Adrenal gland (tissue), 5 donors: Measurements from ENCODE around the gene MGAT5.

ENCODE experiments used
- POLR2A ChIP-seq, 2 donors: fragments of 450-650 bp; IDR thresholded peaks; one replicate each; pipeline ENCODE4 v1.6.1; 2017; ENCODE audit warnings: antibody characterized with exemption in 2 of 2, mild to moderate bottlenecking in 2 of 2, moderate library complexity in 1 of 2
- TF ChIP-seq, protein P1 (sequence below), 6 experiments: fragments of 450-650 bp in 4 of 6; fragments of 200-600 bp in 2 of 6; sonication (generic) in 1 of 6; IDR thresholded peaks; 1 replicate in 5 of 6; 2 replicates in 1 of 6; pipeline versions ENCODE4 v1.5.1 to v1.8.0; 2016 to 2021; ENCODE audit warnings: antibody characterized with exemption in 6 of 6, mild to moderate bottlenecking in 2 of 6, moderate library complexity in 1 of 6
- donor health status: DM: no; HTN: no; CAD: no.

DNA sequence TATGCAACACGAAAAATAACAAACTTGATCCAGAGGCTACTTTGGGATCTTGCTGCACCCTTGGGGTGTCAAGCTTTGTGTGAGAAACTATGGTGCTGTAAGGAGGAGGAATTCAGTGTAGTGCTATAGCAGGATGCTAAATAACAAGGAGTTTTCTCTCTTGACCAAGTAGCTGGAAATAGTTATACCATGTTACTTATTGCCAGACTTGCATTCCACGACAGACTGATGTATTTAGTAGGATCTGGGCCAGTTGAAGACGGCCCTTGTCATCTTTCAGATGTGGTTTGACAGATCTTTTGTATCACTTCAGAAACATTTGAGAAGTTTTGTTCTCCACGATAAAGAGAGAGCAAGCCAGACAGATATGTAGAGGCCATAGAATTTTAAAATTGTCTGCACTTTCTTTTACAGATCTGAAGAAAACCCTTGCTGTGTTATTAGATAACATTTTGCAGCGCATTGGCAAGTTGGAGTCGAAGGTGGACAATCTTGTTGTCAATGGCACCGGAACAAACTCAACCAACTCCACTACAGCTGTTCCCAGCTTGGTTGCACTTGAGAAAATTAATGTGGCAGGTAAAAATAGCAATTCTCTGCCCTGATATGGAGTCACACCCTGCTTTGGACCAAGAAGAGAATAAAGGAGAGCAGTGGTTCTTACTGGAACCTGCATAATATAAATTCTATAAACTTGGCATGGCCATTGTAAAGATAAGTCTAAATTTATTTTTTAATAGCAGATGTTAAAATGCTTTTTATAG is 16.3 kb downstream of the MGAT5 start:
- TF ChIP-seq, protein P1, sequence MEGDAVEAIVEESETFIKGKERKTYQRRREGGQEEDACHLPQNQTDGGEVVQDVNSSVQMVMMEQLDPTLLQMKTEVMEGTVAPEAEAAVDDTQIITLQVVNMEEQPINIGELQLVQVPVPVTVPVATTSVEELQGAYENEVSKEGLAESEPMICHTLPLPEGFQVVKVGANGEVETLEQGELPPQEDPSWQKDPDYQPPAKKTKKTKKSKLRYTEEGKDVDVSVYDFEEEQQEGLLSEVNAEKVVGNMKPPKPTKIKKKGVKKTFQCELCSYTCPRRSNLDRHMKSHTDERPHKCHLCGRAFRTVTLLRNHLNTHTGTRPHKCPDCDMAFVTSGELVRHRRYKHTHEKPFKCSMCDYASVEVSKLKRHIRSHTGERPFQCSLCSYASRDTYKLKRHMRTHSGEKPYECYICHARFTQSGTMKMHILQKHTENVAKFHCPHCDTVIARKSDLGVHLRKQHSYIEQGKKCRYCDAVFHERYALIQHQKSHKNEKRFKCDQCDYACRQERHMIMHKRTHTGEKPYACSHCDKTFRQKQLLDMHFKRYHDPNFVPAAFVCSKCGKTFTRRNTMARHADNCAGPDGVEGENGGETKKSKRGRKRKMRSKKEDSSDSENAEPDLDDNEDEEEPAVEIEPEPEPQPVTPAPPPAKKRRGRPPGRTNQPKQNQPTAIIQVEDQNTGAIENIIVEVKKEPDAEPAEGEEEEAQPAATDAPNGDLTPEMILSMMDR (IDR thresholded peaks at IDR 0.05), result no peak
- no peak for TF ChIP-seq POLR2A (IDR thresholded peaks at IDR 0.05)
